WTC11 (cell line): Measurements from ENCODE around the gene CERT1. TPM values are rescaled to one million over a fixed set of nuclear protein-coding genes. Genes with fewer than 3 reads are reported as not detected.

Experiments used
- ATAC-seq: fragments of 200-7000 bp; cut with Tn5 transposase; 2 replicates; pipeline ENCODE4 v1.10.0; 2021; ENCODE audit warnings: mild to moderate bottlenecking, moderate library complexity
- CTCF ChIA-PET: fragments of 300-600 bp; sonication (Branson Sonifier 250); formaldehyde crosslinking; loops from one replicate; lab custom pipeline; 2021; ENCODE audit warnings: antibody characterized with exemption; lab: Charles Lee
- POLR2A ChIA-PET: fragments of 350-600 bp; sonication (Branson Sonifier 250); formaldehyde crosslinking; loops from one replicate; lab custom pipeline; 2021; ENCODE audit warnings: antibody characterized with exemption; lab: Charles Lee
- DNase-seq: peaks from one replicate; pipeline ENCODE4 v3.0.0; 2021; ENCODE audit warnings: low spot score
- H3K27ac Mint-ChIP-seq: 2 replicates; pipeline ENCODE4 v1.8.0; 2021; ENCODE audit warnings: mixed read lengths
- H3K27me3 Mint-ChIP-seq: 2 replicates; pipeline ENCODE4 v1.8.0; 2021; ENCODE audit warnings: low read depth, mild to moderate bottlenecking, moderate library complexity, mixed read lengths
- H3K36me3 Mint-ChIP-seq: 2 replicates; pipeline ENCODE4 v1.8.0; 2021; ENCODE audit warnings: mixed read lengths
- H3K4me1 Mint-ChIP-seq: 2 replicates; pipeline ENCODE4 v1.8.0; 2022; ENCODE audit warnings: mixed read lengths
- H3K4me3 Mint-ChIP-seq: 2 replicates; pipeline ENCODE4 v1.8.0; 2021; ENCODE audit warnings: mild to moderate bottlenecking, moderate library complexity, mixed read lengths
- H3K9me3 Mint-ChIP-seq: 2 replicates; pipeline ENCODE4 v1.8.0; 2021; ENCODE audit warnings: mixed read lengths
- AFF4 ChIP-seq: sonication (generic); formaldehyde crosslinking; IDR thresholded peaks from 2 replicates; pipeline ENCODE4 v1.8.1; 2023; ENCODE audit warnings: mild to moderate bottlenecking, missing genetic modification reagents, borderline replicate concordance
- ATF6 ChIP-seq: sonication (generic); formaldehyde crosslinking; IDR thresholded peaks from 2 replicates; pipeline ENCODE4 v1.8.1; 2023; ENCODE audit warnings: mild to moderate bottlenecking, missing genetic modification reagents
- CBFB ChIP-seq: sonication (generic); formaldehyde crosslinking; IDR thresholded peaks from 2 replicates; pipeline ENCODE4 v1.8.1; 2022; ENCODE audit warnings: mild to moderate bottlenecking, low read depth, missing genetic modification reagents
- CREM ChIP-seq: sonication (generic); formaldehyde crosslinking; IDR thresholded peaks from 2 replicates; pipeline ENCODE4 v1.8.1; 2022; ENCODE audit warnings: mild to moderate bottlenecking, missing genetic modification reagents, moderate library complexity
- E2F1 ChIP-seq: sonication (generic); formaldehyde crosslinking; IDR thresholded peaks from 2 replicates; pipeline ENCODE4 v1.8.0; 2022; ENCODE audit warnings: mild to moderate bottlenecking, missing genetic modification reagents
- FOXP4 ChIP-seq: sonication (generic); formaldehyde crosslinking; IDR thresholded peaks from 2 replicates; pipeline ENCODE4 v1.8.0; 2022; ENCODE audit warnings: mild to moderate bottlenecking, missing genetic modification reagents
- HMGA2 ChIP-seq: fragments of 250-450 bp; sonication (Bioruptor Pico); IDR thresholded peaks from 2 replicates; pipeline ENCODE4 v1.4.0; 2021; ENCODE audit warnings: mild to moderate bottlenecking, moderate library complexity
- JAZF1 ChIP-seq: fragments of 250-450 bp; sonication (Bioruptor Pico); IDR thresholded peaks from 2 replicates; pipeline ENCODE4 v1.9.0; 2021; ENCODE audit warnings: moderate library complexity, mild to moderate bottlenecking, inconsistent platforms
- JUN ChIP-seq: sonication (generic); formaldehyde crosslinking; IDR thresholded peaks from 2 replicates; pipeline ENCODE4 v1.8.0; 2023; ENCODE audit warnings: mild to moderate bottlenecking, missing genetic modification reagents
- MAX ChIP-seq: sonication (generic); formaldehyde crosslinking; IDR thresholded peaks from 2 replicates; pipeline ENCODE4 v1.8.0; 2022; ENCODE audit warnings: mild to moderate bottlenecking, missing genetic modification reagents
- MLX ChIP-seq: sonication (generic); formaldehyde crosslinking; IDR thresholded peaks from 2 replicates; pipeline ENCODE4 v1.8.1; 2023; ENCODE audit warnings: mild to moderate bottlenecking, missing genetic modification reagents, moderate library complexity
- NFATC4 ChIP-seq: fragments of 250-450 bp; sonication (Bioruptor Pico); IDR thresholded peaks from 2 replicates; pipeline ENCODE4 v1.9.0; 2021; ENCODE audit warnings: mild to moderate bottlenecking
- NFE2L1 ChIP-seq: sonication (generic); formaldehyde crosslinking; IDR thresholded peaks from 2 replicates; pipeline ENCODE4 v1.8.1; 2023; ENCODE audit warnings: missing genetic modification reagents
- PREB ChIP-seq: sonication (generic); formaldehyde crosslinking; IDR thresholded peaks from 2 replicates; pipeline ENCODE4 v1.8.1; 2022; ENCODE audit warnings: mild to moderate bottlenecking, missing genetic modification reagents, moderate library complexity, borderline replicate concordance
- SMAD3 ChIP-seq: sonication (generic); formaldehyde crosslinking; IDR thresholded peaks from 2 replicates; pipeline ENCODE4 v1.8.0; 2022; ENCODE audit warnings: missing genetic modification reagents, mild to moderate bottlenecking, borderline replicate concordance
- SMAD4 ChIP-seq: sonication (generic); formaldehyde crosslinking; IDR thresholded peaks from 2 replicates; pipeline ENCODE4 v1.8.0; 2022; ENCODE audit warnings: mild to moderate bottlenecking, missing genetic modification reagents
- SOX15 ChIP-seq: fragments of 250-450 bp; sonication (Bioruptor Pico); IDR thresholded peaks from 2 replicates; pipeline ENCODE4 v1.9.0; 2021; ENCODE audit warnings: mild to moderate bottlenecking
- ZBTB21 ChIP-seq: sonication (generic); formaldehyde crosslinking; IDR thresholded peaks from 2 replicates; pipeline ENCODE4 v1.8.1; 2023; ENCODE audit warnings: mild to moderate bottlenecking, missing genetic modification reagents, borderline replicate concordance
- ZMAT4 ChIP-seq: fragments of 250-450 bp; sonication (Bioruptor Pico); IDR thresholded peaks from 2 replicates; pipeline ENCODE4 v1.9.0; 2021; ENCODE audit warnings: mild to moderate bottlenecking
- ZNF219 ChIP-seq: sonication (generic); formaldehyde crosslinking; IDR thresholded peaks from 2 replicates; pipeline ENCODE4 v1.8.0; 2023; ENCODE audit warnings: missing genetic modification reagents, mild to moderate bottlenecking, borderline replicate concordance
- ZNF263 ChIP-seq: sonication (generic); formaldehyde crosslinking; IDR thresholded peaks from 2 replicates; pipeline ENCODE4 v1.8.1; 2022; ENCODE audit warnings: low read depth, mild to moderate bottlenecking, moderate library complexity, missing genetic modification reagents
- ZNF317 ChIP-seq: sonication (generic); formaldehyde crosslinking; IDR thresholded peaks from 2 replicates; pipeline ENCODE4 v1.8.1; 2023; ENCODE audit warnings: low read depth, mild to moderate bottlenecking, moderate library complexity, missing genetic modification reagents, borderline replicate concordance
- ZNF423 ChIP-seq: fragments of 250-450 bp; sonication (Bioruptor Pico); IDR thresholded peaks from 2 replicates; pipeline ENCODE4 v2.1.2; 2022; ENCODE audit warnings: mild to moderate bottlenecking, moderate library complexity
- total RNA-seq: library from RNA; stranded (reverse); gene quantifications from 3 replicates; pipeline ENCODE4 v1.2.3, GENCODE V29; 2021

Gene CERT1
- total RNA-seq, 1 experiment from 2014 or later: 50.8 TPM

- no peak for TF ChIP-seq JUN (CRISPR knock-in tag)
- TF ChIP-seq ZNF263 (CRISPR knock-in tag): no peak
- TF ChIP-seq ZNF219 (CRISPR knock-in tag): no peak
- ChIA-PET POLR2A (no interaction called here), CTCF (no interaction called here)
- H3K4me1 Mint-ChIP-seq: no peaks in the 10 kb centered on the region
- H3K27ac Mint-ChIP-seq: no peak overlapping the region
- H3K9me3 Mint-ChIP-seq: no peaks in the 10 kb centered on the region
- DNase-seq (no peak), ATAC-seq (no peak)
- H3K4me3 Mint-ChIP-seq: no peak overlapping the region
- no peaks in the 10 kb centered on the region for H3K27me3 Mint-ChIP-seq
- no peaks in the 10 kb centered on the region for H3K36me3 Mint-ChIP-seq
Measured at GRCh38 chr5:75389430-75389829, 122.0 kb downstream of the CERT1 start.

- Mint-ChIP-seq H3K27me3 (no peaks in the 10 kb centered on the region), H3K27ac (0 out of 2 replicates have a peak overlapping the region, but pooled peaks have one; percentile 8), H3K4me1 (no peaks in the 10 kb centered on the region), H3K36me3 (no peaks in the 10 kb centered on the region; the same call in 1 of the 2 replicates), H3K4me3 (no peak overlapping the region), H3K9me3 (no peaks in the 10 kb centered on the region)
- POLR2A ChIA-PET: no interaction called here
- TF ChIP-seq ZBTB21 (CRISPR knock-in tag) (no peak), E2F1 (CRISPR knock-in tag) (no peak), ZNF317 (no peak), CREM (CRISPR knock-in tag) (no peak), MAX (CRISPR knock-in tag) (no peak), SMAD4 (CRISPR knock-in tag) (no peak), FOXP4 (no peak), ZMAT4 (CRISPR knock-in tag) (no peak), SOX15 (CRISPR knock-in tag) (no peak), MLX (CRISPR knock-in tag) (no peak), NFATC4 (no peak), SMAD3 (CRISPR knock-in tag) (no peak), HMGA2 (CRISPR knock-in tag) (no peak), NFE2L1 (no peak), ZNF219 (CRISPR knock-in tag) (no peak), ZNF423 (no peak), JAZF1 (CRISPR knock-in tag) (no peak)
- ATAC-seq (no peak), DNase-seq (no peak)
- CTCF ChIA-PET: no interaction called here
Measured at GRCh38 chr5:75387806-75388205, 123.6 kb downstream of the CERT1 start.

GRCh38 chr5:75384218-75384617 lies 127.2 kb downstream of the CERT1 start:
- DNase-seq (no peak), ATAC-seq (no peak)
- no peak overlapping the region for H3K4me3 Mint-ChIP-seq
- ChIA-PET CTCF (no interaction called here), POLR2A (no interaction called here)
- no peaks in the 10 kb centered on the region for H3K9me3 Mint-ChIP-seq
- H3K4me1 Mint-ChIP-seq: no peaks in the 10 kb centered on the region
- no peaks in the 10 kb centered on the region for H3K27me3 Mint-ChIP-seq
- H3K36me3 Mint-ChIP-seq: peaks cover 14% of the 10 kb centered on the region
- no peak overlapping the region for H3K27ac Mint-ChIP-seq
- TF ChIP-seq CBFB (CRISPR knock-in tag): no peak
- TF ChIP-seq AFF4 (CRISPR knock-in tag): no peak
- TF ChIP-seq PREB (CRISPR knock-in tag): no peak
- TF ChIP-seq ATF6 (CRISPR knock-in tag): no peak
